Measurements from ENCODE around the gene SUV39H1.

Gene SUV39H1

GRCh38 chrX:48714573-48714972 lies 18.0 kb downstream of the SUV39H1 start:
- no peak overlapping the region for H3K9ac ChIP-seq (ENCODE audit: low read length)
- H3K27me3 ChIP-seq (ENCODE audit: control insufficient read depth, insufficient read depth, low read length), result peaks cover 16% of the 10 kb centered on the region
- H3K4me1 ChIP-seq (ENCODE audit: control insufficient read depth, insufficient read depth, low read length), result no peaks in the 10 kb centered on the region
- H3K36me3 ChIP-seq (ENCODE audit: control insufficient read depth, insufficient read depth, low read length), result no peaks in the 10 kb centered on the region
- H3K9me3 ChIP-seq (ENCODE audit: control insufficient read depth, insufficient read depth, low read depth, low read length), result peaks cover 14% of the 10 kb centered on the region; the same call in 1 of the 2 replicates
- H3K4me3 ChIP-seq (ENCODE audit: low read depth, low read length), result no peak overlapping the region
- no peak overlapping the region for H3K27ac ChIP-seq (ENCODE audit: low read depth, low read length)

- Histone ChIP-seq H3K27ac (ENCODE audit: low read depth, low read length) (no peak overlapping the region), H3K9me3 (ENCODE audit: control insufficient read depth, insufficient read depth, low read depth, low read length) (peaks cover 13% of the 10 kb centered on the region; the same call in 1 of the 2 replicates), H3K4me1 (ENCODE audit: control insufficient read depth, insufficient read depth, low read length) (no peaks in the 10 kb centered on the region)
These were observed 18.5 kb downstream of the SUV39H1 start for GRCh38 chrX:48715072-48715471.

DNA sequence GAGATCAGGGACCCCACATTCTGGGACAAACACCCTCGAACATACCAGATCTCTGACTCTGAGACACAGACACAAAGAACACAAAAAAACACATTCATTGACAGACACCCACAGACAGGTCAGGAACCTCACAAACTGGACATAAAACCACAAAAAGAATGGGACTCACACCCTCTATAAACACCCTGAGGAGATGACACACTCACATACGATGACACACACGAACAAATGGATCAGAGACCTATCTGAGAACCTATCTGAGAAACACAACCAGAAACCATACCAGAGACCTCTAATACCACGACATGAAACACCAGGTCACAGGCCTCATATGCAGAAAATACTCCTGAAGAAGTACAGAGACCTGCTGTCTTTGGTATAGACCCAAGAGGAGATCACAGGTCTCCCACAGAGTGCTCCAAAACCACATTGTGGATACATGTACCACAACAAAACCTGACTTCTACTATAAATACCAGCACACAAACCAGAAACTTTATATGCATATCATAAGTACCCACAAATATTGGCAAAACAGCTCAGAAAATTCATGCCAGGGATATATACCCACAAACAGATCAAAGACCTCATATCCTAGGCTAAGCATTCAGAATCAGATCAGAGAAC lies 19.5 kb downstream of the SUV39H1 start:
- no peak overlapping the region for H3K27ac ChIP-seq (ENCODE audit: low read depth, low read length)
- H3K9me3 ChIP-seq (ENCODE audit: control insufficient read depth, insufficient read depth, low read depth, low read length), result peaks cover 13% of the 10 kb centered on the region; the same call in 1 of the 2 replicates
- H3K36me3 ChIP-seq (ENCODE audit: control insufficient read depth, insufficient read depth, low read length), result no peaks in the 10 kb centered on the region
- H3K4me3 ChIP-seq (ENCODE audit: low read depth, low read length), result no peak overlapping the region
- H3K27me3 ChIP-seq (ENCODE audit: control insufficient read depth, insufficient read depth, low read length), result peaks cover 16% of the 10 kb centered on the region
- H3K4me1 ChIP-seq (ENCODE audit: control insufficient read depth, insufficient read depth, low read length), result no peaks in the 10 kb centered on the region
- H3K9ac ChIP-seq (ENCODE audit: low read length), result no peak overlapping the region

More at GRCh38 chrX:48715072-48715471, 18.5 kb downstream of the SUV39H1 start:
- no peaks in the 10 kb centered on the region for H3K36me3 ChIP-seq (ENCODE audit: control insufficient read depth, insufficient read depth, low read length)
- H3K27me3 ChIP-seq (ENCODE audit: control insufficient read depth, insufficient read depth, low read length), result peaks cover 16% of the 10 kb centered on the region
- no peak overlapping the region for H3K9ac ChIP-seq (ENCODE audit: low read length)
- H3K4me3 ChIP-seq (ENCODE audit: low read depth, low read length), result no peak overlapping the region

DNA sequence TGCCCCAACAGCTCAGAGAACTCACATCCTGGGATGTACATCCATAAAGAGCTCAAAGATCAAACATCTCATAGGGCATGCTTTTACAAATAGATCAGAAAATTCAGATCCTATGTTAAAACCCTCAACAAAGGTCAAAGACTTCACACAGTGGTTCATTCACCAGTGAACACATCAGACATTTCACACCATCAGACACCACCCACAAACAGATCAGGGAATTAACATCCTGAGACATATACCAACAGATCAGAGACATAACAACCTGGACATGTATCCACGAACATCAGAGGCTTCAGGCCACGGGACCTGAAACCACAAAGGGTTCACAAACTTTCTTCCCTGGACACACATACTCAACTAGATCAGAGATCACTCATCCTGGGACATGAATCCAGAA lies 23.4 kb downstream of the SUV39H1 start:
- no peak overlapping the region for H3K27ac ChIP-seq (ENCODE audit: low read depth, low read length)
- H3K4me1 ChIP-seq (ENCODE audit: control insufficient read depth, insufficient read depth, low read length), result no peaks in the 10 kb centered on the region

DNA sequence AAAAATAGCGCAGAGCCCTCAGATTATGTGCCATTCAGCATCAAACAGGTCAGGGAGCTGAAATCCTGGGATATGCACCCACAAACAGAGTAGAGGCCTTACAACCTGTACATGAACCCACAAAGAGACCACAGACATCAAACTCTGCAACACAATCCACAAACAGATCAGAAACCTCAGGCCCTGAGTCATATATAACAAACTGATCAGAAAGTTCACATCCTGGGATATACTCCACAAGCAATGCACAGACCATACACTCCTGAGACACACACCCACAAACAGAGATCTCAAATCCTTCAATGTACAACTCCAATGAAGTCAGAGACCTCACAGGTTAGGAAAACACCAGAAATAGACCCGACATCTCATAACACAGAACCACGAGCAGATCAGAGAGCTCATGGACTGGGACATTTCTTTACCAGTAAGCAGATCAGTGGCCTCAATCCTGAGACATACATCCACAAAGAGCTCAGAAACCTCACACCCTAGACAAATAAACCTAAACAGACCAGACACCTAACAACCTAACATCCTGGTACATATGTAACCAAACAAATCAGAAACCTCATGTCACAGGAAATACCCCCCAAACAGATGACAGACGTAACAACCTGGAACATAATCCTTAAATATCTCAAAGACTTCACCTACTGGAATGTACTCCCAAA lies 24.2 kb downstream of the SUV39H1 start:
- H3K9ac ChIP-seq (ENCODE audit: low read length), result no peak overlapping the region
- peaks cover 18% of the 10 kb centered on the region; the same call in 1 of the 2 replicates for H3K9me3 ChIP-seq (ENCODE audit: control insufficient read depth, insufficient read depth, low read depth, low read length)
- no peaks in the 10 kb centered on the region for H3K4me1 ChIP-seq (ENCODE audit: control insufficient read depth, insufficient read depth, low read length)
- H3K27ac ChIP-seq (ENCODE audit: low read depth, low read length), result no peak overlapping the region
- no peak overlapping the region for H3K4me3 ChIP-seq (ENCODE audit: low read depth, low read length)
- no peaks in the 10 kb centered on the region for H3K36me3 ChIP-seq (ENCODE audit: control insufficient read depth, insufficient read depth, low read length)
- H3K27me3 ChIP-seq (ENCODE audit: control insufficient read depth, insufficient read depth, low read length), result no peaks in the 10 kb centered on the region; the same call in 1 of the 2 replicates

More for the DNA sequence above, 23.4 kb downstream of the SUV39H1 start:
- H3K36me3 ChIP-seq (ENCODE audit: control insufficient read depth, insufficient read depth, low read length), result no peaks in the 10 kb centered on the region
- H3K9me3 ChIP-seq (ENCODE audit: control insufficient read depth, insufficient read depth, low read depth, low read length), result peaks cover 21% of the 10 kb centered on the region; the same call in 1 of the 2 replicates
- peaks cover 5% of the 10 kb centered on the region; the same call in 1 of the 2 replicates for H3K27me3 ChIP-seq (ENCODE audit: control insufficient read depth, insufficient read depth, low read length)
- H3K4me3 ChIP-seq (ENCODE audit: low read depth, low read length), result no peak overlapping the region
- H3K9ac ChIP-seq (ENCODE audit: low read length), result no peak overlapping the region

DNA sequence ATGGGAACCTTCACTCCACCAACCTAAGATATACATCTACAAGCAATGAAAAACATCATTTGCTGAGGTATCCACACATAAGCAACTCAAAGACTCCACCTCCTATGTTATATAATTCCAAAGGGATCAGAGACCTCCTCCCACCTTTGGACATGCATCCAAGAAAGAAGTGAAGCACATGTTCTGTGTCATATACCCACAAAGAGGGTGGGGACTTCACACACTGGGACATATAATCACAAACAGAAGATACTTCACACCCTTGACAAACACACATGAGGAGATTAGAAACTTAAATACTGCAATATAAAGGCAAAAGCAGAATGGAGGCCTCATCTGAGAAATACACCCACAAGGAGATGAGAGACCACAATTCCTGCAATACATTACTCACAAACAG lies 25.4 kb downstream of the SUV39H1 start:
- H3K27ac ChIP-seq (ENCODE audit: low read depth, low read length), result no peak overlapping the region
- H3K4me1 ChIP-seq (ENCODE audit: control insufficient read depth, insufficient read depth, low read length), result no peaks in the 10 kb centered on the region
- no peak overlapping the region for H3K9ac ChIP-seq (ENCODE audit: low read length)
- H3K9me3 ChIP-seq (ENCODE audit: control insufficient read depth, insufficient read depth, low read depth, low read length), result peaks cover 17% of the 10 kb centered on the region; the same call in 1 of the 2 replicates
- no peaks in the 10 kb centered on the region for H3K27me3 ChIP-seq (ENCODE audit: control insufficient read depth, insufficient read depth, low read length)
- H3K4me3 ChIP-seq (ENCODE audit: low read depth, low read length), result no peak overlapping the region
- H3K36me3 ChIP-seq (ENCODE audit: control insufficient read depth, insufficient read depth, low read length), result no peaks in the 10 kb centered on the region

- no peaks in the 10 kb centered on the region for H3K27me3 ChIP-seq (ENCODE audit: control insufficient read depth, insufficient read depth, low read length)
- no peak overlapping the region for H3K4me3 ChIP-seq (ENCODE audit: low read depth, low read length)
- H3K27ac ChIP-seq (ENCODE audit: low read depth, low read length), result no peak overlapping the region
- H3K4me1 ChIP-seq (ENCODE audit: control insufficient read depth, insufficient read depth, low read length), result no peaks in the 10 kb centered on the region
- H3K9me3 ChIP-seq (ENCODE audit: control insufficient read depth, insufficient read depth, low read depth, low read length), result peaks cover 8% of the 10 kb centered on the region; the same call in 1 of the 2 replicates
- H3K36me3 ChIP-seq (ENCODE audit: control insufficient read depth, insufficient read depth, low read length), result no peaks in the 10 kb centered on the region
- H3K9ac ChIP-seq (ENCODE audit: low read length), result no peak overlapping the region
These were observed 30.1 kb downstream of the SUV39H1 start for GRCh38 chrX:48726596-48726995.

GRCh38 chrX:48728653-48729052 lies 32.1 kb downstream of the SUV39H1 start:
- no peaks in the 10 kb centered on the region for H3K36me3 ChIP-seq (ENCODE audit: control insufficient read depth, insufficient read depth, low read length)
- no peaks in the 10 kb centered on the region for H3K27me3 ChIP-seq (ENCODE audit: control insufficient read depth, insufficient read depth, low read length)
- H3K9me3 ChIP-seq (ENCODE audit: control insufficient read depth, insufficient read depth, low read depth, low read length), result peaks cover 2% of the 10 kb centered on the region; the same call in 1 of the 2 replicates
- no peak overlapping the region for H3K4me3 ChIP-seq (ENCODE audit: low read depth, low read length)
- no peaks in the 10 kb centered on the region for H3K4me1 ChIP-seq (ENCODE audit: control insufficient read depth, insufficient read depth, low read length)
- H3K9ac ChIP-seq (ENCODE audit: low read length), result no peak overlapping the region
- no peak overlapping the region for H3K27ac ChIP-seq (ENCODE audit: low read depth, low read length)

DNA sequence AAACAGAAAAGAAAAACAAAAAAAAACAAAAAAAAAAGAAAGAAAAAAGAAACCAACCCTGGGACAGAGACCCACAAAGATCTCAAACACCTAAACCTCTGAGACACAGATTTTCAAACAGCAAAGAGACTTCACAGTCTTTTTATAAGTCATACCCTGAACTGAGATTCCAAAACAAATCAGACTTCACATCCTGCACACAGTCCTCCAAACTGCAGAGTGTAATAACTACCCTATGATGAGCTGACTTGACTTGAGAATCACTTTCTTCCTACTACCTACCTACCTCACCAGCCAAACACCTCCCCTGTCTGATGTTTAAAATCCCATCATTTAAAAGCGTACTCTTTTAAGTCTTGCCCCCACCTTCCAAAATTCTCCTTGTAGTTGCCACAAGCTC lies 39.8 kb downstream of the SUV39H1 start:
- no peak overlapping the region for H3K9ac ChIP-seq (ENCODE audit: low read length)
- peaks cover 3% of the 10 kb centered on the region; the same call in 1 of the 2 replicates for H3K9me3 ChIP-seq (ENCODE audit: control insufficient read depth, insufficient read depth, low read depth, low read length)
- no peak overlapping the region for H3K27ac ChIP-seq (ENCODE audit: low read depth, low read length)

DNA sequence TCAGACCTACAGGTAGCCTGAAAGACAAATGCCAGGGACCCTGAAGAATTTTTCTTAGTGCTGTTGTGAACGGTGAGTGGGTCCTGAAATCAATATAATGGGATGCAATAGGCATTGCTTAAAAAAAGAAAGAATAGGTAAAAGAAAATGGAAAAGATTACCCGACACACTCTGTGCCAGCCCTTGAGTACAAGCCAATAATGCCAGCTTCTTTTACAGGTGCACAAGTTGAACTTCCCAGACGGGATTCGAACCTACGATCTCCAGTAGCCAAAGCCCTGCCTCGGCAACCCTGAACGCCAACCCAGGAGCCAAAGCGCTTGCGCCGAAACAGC lies 40.3 kb downstream of the SUV39H1 start:
- Histone ChIP-seq H3K36me3 (ENCODE audit: control insufficient read depth, insufficient read depth, low read length) (no peaks in the 10 kb centered on the region), H3K9me3 (ENCODE audit: control insufficient read depth, insufficient read depth, low read depth, low read length) (peaks cover 6% of the 10 kb centered on the region; the same call in 1 of the 2 replicates), H3K27ac (ENCODE audit: low read depth, low read length) (no peak overlapping the region), H3K27me3 (ENCODE audit: control insufficient read depth, insufficient read depth, low read length) (no peaks in the 10 kb centered on the region), H3K4me1 (ENCODE audit: control insufficient read depth, insufficient read depth, low read length) (peaks cover 3% of the 10 kb centered on the region; the same call in 1 of the 2 replicates), H3K9ac (ENCODE audit: low read length) (no peak overlapping the region), H3K4me3 (ENCODE audit: low read depth, low read length) (peak overlapping the region; percentile 40)

More for the DNA sequence above, 39.8 kb downstream of the SUV39H1 start:
- Histone ChIP-seq H3K27me3 (ENCODE audit: control insufficient read depth, insufficient read depth, low read length) (no peaks in the 10 kb centered on the region), H3K36me3 (ENCODE audit: control insufficient read depth, insufficient read depth, low read length) (no peaks in the 10 kb centered on the region), H3K4me3 (ENCODE audit: low read depth, low read length) (peak overlapping the region; percentile 40; the same call in 1 of the 2 replicates), H3K4me1 (ENCODE audit: control insufficient read depth, insufficient read depth, low read length) (peaks cover 3% of the 10 kb centered on the region; the same call in 1 of the 2 replicates)

Data from HUES6 (cell line).